Right lobe of liver (tissue), 4 donors: Measurements from ENCODE around the gene GOLGA6L2.

ENCODE experiments used
- POLR2A ChIP-seq: fragments of 450-650 bp; IDR thresholded peaks from one replicate; pipeline ENCODE4 v1.6.1; 2017; ENCODE audit warnings: antibody characterized with exemption, mild to moderate bottlenecking
- TF ChIP-seq, protein P1 (sequence below), 4 donors: fragments of 200-600 bp in 3 of 4; fragments of 450-650 bp in 1 of 4; IDR thresholded peaks; one replicate each; pipeline versions ENCODE4 v1.5.1 to v1.8.0; 2016 to 2022; ENCODE audit warnings: antibody characterized with exemption in 4 of 4, mild to moderate bottlenecking in 2 of 4
- donor health status: DM: no; HTN: no; CAD: no.
- donor health status: DM: no; HTN: no; CAD: no.
- donor health status: DM: no; HTN: yes; CAD: no.

DNA sequence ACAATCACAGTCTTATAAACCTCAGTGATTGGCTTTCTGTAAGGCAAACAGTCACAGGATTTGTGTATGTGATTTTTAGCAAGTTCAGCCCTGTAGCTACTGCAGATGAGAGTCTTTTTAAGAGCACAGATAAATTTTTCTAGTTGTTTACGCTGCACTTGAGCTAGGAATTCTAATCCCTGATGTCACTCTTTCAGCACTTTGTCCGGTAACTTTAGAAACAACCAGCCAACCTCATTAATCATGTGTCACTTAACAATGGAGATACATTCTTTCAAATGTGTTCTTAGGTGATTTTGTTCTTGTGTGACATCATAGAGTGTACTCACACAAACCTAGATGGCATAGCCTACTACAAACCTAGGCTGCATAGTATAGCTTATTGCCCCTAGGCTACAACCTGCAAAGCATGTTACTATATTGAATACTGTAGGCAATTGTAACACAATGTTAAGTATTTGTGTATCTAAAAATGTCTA is 36.8 kb upstream of the GOLGA6L2 start:
- TF ChIP-seq POLR2A, result no peak
- TF ChIP-seq, protein P1, sequence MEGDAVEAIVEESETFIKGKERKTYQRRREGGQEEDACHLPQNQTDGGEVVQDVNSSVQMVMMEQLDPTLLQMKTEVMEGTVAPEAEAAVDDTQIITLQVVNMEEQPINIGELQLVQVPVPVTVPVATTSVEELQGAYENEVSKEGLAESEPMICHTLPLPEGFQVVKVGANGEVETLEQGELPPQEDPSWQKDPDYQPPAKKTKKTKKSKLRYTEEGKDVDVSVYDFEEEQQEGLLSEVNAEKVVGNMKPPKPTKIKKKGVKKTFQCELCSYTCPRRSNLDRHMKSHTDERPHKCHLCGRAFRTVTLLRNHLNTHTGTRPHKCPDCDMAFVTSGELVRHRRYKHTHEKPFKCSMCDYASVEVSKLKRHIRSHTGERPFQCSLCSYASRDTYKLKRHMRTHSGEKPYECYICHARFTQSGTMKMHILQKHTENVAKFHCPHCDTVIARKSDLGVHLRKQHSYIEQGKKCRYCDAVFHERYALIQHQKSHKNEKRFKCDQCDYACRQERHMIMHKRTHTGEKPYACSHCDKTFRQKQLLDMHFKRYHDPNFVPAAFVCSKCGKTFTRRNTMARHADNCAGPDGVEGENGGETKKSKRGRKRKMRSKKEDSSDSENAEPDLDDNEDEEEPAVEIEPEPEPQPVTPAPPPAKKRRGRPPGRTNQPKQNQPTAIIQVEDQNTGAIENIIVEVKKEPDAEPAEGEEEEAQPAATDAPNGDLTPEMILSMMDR (IDR thresholded peaks at IDR 0.05), result no peak
